Pancreas (tissue), 10 donors: ENCODE results near the gene INF2. TPM values are rescaled to one million over a fixed set of nuclear protein-coding genes. Genes with fewer than 3 reads are reported as not detected.
"Not testable (repeated sequence)": the region's sequence is repeated elsewhere in the genome, so short reads cannot be mapped to it uniquely, and the experiment has no call there.

ENCODE experiments used
- ATAC-seq, 4 donors: fragments of 200-7000 bp; cut with Tn5 transposase; one replicate each; pipeline versions ENCODE4 v1.8.0 to v1.9.1; 2020; ENCODE audit warnings: mild to moderate bottlenecking in 4 of 4, moderate library complexity in 4 of 4
- DNase-seq, 6 donors: peaks; one replicate each; pipeline ENCODE4 v3.0.0-alpha.2; 2020
- FAIRE-seq: peaks from 2 replicates; lab custom pipeline; 2012; peaks lifted over from hg19 to GRCh38; lab: Jason Lieb, UNC
- H3K27ac ChIP-seq, 4 donors: fragments of 200-600 bp; sonication (generic); 1 replicate in 3 of 4; 2 replicates in 1 of 4; pipeline versions ENCODE4 v1.5.0 to v1.8.0; 2020
- H3K27me3 ChIP-seq, 4 donors: fragments of 200-600 bp; one replicate each; pipeline ENCODE4 v1.8.0; 2021
- H3K36me3 ChIP-seq, 3 donors: fragments of 200-600 bp; sonication (generic) in 1 of 3; one replicate each; pipeline versions ENCODE4 v1.5.0 to v1.8.0; 2020 to 2021
- H3K4me1 ChIP-seq, 3 donors: fragments of 200-600 bp; one replicate each; pipeline ENCODE4 v1.8.0; 2021
- H3K4me3 ChIP-seq, 4 donors: fragments of 200-600 bp; sonication (generic) in 2 of 4; one replicate each; pipeline versions ENCODE4 v1.5.0 to v1.8.0; 2020 to 2021
- H3K9me3 ChIP-seq, 4 donors: fragments of 200-600 bp; one replicate each; pipeline ENCODE4 v1.8.0; 2021
- CTCF ChIP-seq, 4 donors: fragments of 200-600 bp; sonication (generic) in 3 of 4; IDR thresholded peaks; one replicate each; pipeline versions ENCODE4 v1.5.0 to v1.8.0; 2021; ENCODE audit warnings: antibody characterized with exemption in 4 of 4
- WGBS, 2 donors: extraction: QIAGEN DNeasy Blood & Tissue Kit; methylation state at CpG; one replicate each; pipeline ENCODE4 v1.1.7; 2013; 5-methylcytosine and 5-hydroxymethylcytosine counted together
- intact Hi-C, 3 donors: fragments of 100-400 bp; cut with DNase I; formaldehyde crosslinking; loops; one replicate each; pipeline versions ENCODE4 v1.11.1 to v1.14.2; 2022
- polyA plus RNA-seq, 2 donors: library from polyadenylated mRNA; stranded (reverse); fragments of 200-250 nt; gene quantifications; one replicate each; pipeline ENCODE4 v1.2.3, GENCODE V29; 2013
- total RNA-seq, 6 donors: library from RNA; stranded (reverse); fragmentation: NEBNext Ultra II Directional in 4 of 6; extraction: Animal tissue kit (Norgen Biotek cat#: 25700) in 4 of 6; gene quantifications; one replicate each; pipeline versions ENCODE4 v1.2.1 to v1.2.4, GENCODE V29; 2021 to 2023
- donor health status: healthy with polysubstance abuse.
- donor health status: DM: no; HTN: no; CAD: no; lungs with moderate emphysema.
- donor health status: DM: no; HTN: no; CAD: no.
- donor health status: control.
- donor health status: control.
- donor health status: Bipolar disorder and iron deficiency.
- donor health status: DM: yes; HTN: yes; CAD: no.
- donor health status: DM: no; HTN: no; CAD: no.
- donor health status: DM: no; HTN: no; CAD: no.
- donor health status: DM: yes; HTN: yes; CAD: no.

The INF2 gene
- total and polyA plus RNA-seq, 8 donors = 20.4 to 80.8 (median 27.8) TPM

- Histone ChIP-seq H3K36me3 (no peaks in the 10 kb centered on the region), H3K9me3 (no peaks in the 10 kb centered on the region), H3K27me3 (no peaks in the 10 kb centered on the region), H3K4me3 (no peak overlapping the region), H3K27ac (no peak overlapping the region), H3K4me1 (peaks cover 0 to 3% (median 0%) of the 10 kb centered on the region in 3 donors)
- peak in 1 of 6 donors; percentile 33 for DNase-seq
- intact Hi-C loops = no loop called here
- TF ChIP-seq CTCF (IDR thresholded peaks at IDR 0.05) = no peak
- no peak for FAIRE-seq
- WGBS, 2 donors = 77 to 87% methylated on average over 7 of the region's 7 CpGs
- ATAC-seq = no peak
These were observed 25.3 kb upstream of the INF2 start for GRCh38 chr14:104664107-104664506.

GRCh38 chr14:104664588-104664987 lies 24.8 kb upstream of the INF2 start:
- Histone ChIP-seq H3K4me3 (no peak overlapping the region), H3K27me3 (no peaks in the 10 kb centered on the region)

GRCh38 chr14:104665114-104665656 lies 24.2 kb upstream of the INF2 start:
- Histone ChIP-seq H3K4me3 (no peak overlapping the region), H3K36me3 (no peaks in the 10 kb centered on the region), H3K9me3 (no peaks in the 10 kb centered on the region), H3K4me1 (peaks cover 0 to 3% (median 0%) of the 10 kb centered on the region in 3 donors), H3K27me3 (no peaks in the 10 kb centered on the region), H3K27ac (peak overlapping the region; percentile 65 to 81 (median 74))
- intact Hi-C loops = no loop called here
- TF ChIP-seq CTCF (IDR thresholded peaks at IDR 0.05) = no peak
- WGBS, 2 donors = 52 to 59% methylated on average over 2 of the region's 2 CpGs
- peak in 2 of 4 donors; percentile 28 to 51 for ATAC-seq
- FAIRE-seq = no peak
- DNase-seq = no peak

More at GRCh38 chr14:104664588-104664987, 24.8 kb upstream of the INF2 start:
- Histone ChIP-seq H3K4me1 (peaks cover 0 to 3% (median 0%) of the 10 kb centered on the region in 3 donors), H3K27ac (no peak overlapping the region), H3K36me3 (no peaks in the 10 kb centered on the region), H3K9me3 (no peaks in the 10 kb centered on the region)
- FAIRE-seq (no peak), DNase-seq (peak in 1 of 6 donors; percentile 20), ATAC-seq (no peak)
- intact Hi-C loops = no loop called here
- TF ChIP-seq CTCF (IDR thresholded peaks at IDR 0.05) = no peak
- WGBS, 2 donors = 91 to 92% methylated on average over 10 of the region's 10 CpGs

GRCh38 chr14:104665657-104666522 lies 23.5 kb upstream of the INF2 start:
- intact Hi-C loops = no loop called here
- no peak for FAIRE-seq
- H3K36me3 ChIP-seq = no peaks in the 10 kb centered on the region
- no peak overlapping the region for H3K4me3 ChIP-seq
- TF ChIP-seq CTCF (IDR thresholded peaks at IDR 0.05) = peak in 3 of 4 donors; percentile 7 to 21 (median 8)
- H3K27me3 ChIP-seq = no peaks in the 10 kb centered on the region
- ATAC-seq = peak; percentile 77 to 92 (median 88)
- 36 to 47% methylated on average over 27 of the region's 27 CpGs for WGBS, 2 donors
- peaks cover 0 to 3% (median 0%) of the 10 kb centered on the region in 3 donors for H3K4me1 ChIP-seq
- peak in 5 of 6 donors; percentile 63 to 82 (median 71) for DNase-seq
- peak overlapping the region; percentile 65 to 81 (median 74) for H3K27ac ChIP-seq
- no peaks in the 10 kb centered on the region for H3K9me3 ChIP-seq

- DNase-seq, FAIRE-seq, intact Hi-C loops, H3K27me3 ChIP-seq, H3K4me1 ChIP-seq, H3K9me3 ChIP-seq, H3K4me3 ChIP-seq, ATAC-seq, H3K36me3 ChIP-seq: not testable (repeated sequence)
- peak overlapping the region; percentile 65 to 81 (median 74) for H3K27ac ChIP-seq
- WGBS, 2 donors = 70 to 84% methylated on average over 7 of the region's 7 CpGs
These were observed 22.9 kb upstream of the INF2 start for GRCh38 chr14:104666523-104666895.
